GM19351 (cell line): ENCODE data around the gene ECE1.
"Not testable (repeated sequence)": the region's sequence is repeated elsewhere in the genome, so short reads cannot be mapped to it uniquely, and the experiment has no call there.

Experiments
- ATAC-seq: cut with Tn5 transposase; IDR thresholded peaks from one replicate; pipeline ENCODE4 v1.9.1; 2021; ENCODE audit warnings: mild to moderate bottlenecking, moderate library complexity; ENCODE audit not compliant: unreplicated experiment

Gene ECE1

DNA sequence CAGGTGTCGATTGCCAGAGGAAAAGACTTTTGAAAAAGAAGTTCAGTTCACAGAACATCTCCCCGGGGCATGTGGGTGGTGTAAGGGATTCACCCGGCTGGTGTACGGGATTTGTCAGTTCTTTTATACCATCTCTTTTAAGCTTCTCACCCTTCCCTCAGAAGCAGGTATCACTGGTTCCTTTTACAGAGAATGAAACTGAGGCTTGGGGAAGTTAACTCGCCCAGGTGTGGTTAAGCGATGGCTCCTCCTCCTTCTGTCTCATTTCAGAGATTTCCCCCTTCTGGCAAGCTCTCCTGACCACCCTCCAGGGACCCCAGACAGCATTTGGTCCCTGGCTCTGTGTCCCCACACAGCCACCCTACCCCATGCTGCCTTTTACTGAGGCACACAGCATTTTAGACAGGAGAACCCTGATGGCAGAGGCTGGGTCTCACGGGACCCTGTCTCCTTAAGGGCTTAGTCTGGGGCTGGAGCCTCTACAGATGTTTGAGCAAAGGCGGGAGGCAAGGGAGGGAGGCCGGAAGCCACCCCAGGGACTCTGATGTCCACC lies 2.8 kb upstream of the ECE1 start:
- no peak for ATAC-seq

DNA sequence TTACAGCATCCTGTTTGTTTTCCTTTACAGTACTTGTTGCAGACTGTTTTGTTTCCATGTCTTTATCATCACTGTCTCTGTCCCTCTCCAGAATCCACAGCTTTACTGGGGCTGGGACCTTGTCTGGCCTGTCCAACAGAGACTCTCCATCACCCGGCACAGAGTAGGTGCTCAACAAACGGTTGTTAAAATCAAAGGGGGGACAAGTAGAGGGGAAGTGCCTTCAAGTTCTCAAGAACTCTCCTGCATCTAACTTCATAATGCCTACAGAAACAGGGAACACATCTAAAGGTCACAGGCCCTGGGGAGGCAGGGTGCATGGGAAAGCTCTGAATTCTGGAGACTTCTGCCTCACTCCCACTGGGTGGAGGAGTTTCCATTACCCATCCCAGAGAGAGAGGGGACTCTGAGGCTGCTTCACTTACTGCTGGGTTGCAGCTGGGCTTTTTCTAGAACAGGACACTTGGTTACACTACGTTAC lies 2.3 kb upstream of the ECE1 start:
- no peak for ATAC-seq

- no peak for ATAC-seq
These were observed 1.7 kb upstream of the ECE1 start for GRCh38 chr1:21291964-21292363.

DNA sequence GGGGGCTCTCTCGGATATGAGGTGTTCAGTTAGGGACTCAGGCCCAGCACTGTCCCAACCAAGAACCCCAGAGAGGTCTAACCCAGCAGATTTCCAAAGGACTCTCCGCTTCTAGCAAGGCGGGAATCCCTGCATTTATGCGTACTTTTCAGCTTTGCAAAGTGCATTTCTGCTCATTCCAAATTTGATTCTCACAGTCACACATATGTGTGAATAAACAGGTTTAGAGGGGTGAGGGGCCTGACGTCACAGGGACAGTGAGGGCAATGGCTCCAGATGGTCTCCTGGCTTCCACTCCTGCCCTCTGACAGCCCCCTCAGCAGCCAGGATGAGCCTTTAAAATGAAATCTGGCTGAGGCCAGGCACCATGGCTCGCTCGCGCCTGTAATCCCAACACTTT lies 921 bp upstream of the ECE1 start:
- no peak for ATAC-seq

GRCh38 chr1:21290546-21290944 lies 282 bp upstream of the ECE1 start:
- ATAC-seq: no peak

- ATAC-seq: no peak
These were observed 1.1 kb downstream of the ECE1 start for GRCh38 chr1:21289127-21289526.

GRCh38 chr1:21287905-21288514 lies 2.3 kb downstream of the ECE1 start:
- no peak for ATAC-seq

DNA sequence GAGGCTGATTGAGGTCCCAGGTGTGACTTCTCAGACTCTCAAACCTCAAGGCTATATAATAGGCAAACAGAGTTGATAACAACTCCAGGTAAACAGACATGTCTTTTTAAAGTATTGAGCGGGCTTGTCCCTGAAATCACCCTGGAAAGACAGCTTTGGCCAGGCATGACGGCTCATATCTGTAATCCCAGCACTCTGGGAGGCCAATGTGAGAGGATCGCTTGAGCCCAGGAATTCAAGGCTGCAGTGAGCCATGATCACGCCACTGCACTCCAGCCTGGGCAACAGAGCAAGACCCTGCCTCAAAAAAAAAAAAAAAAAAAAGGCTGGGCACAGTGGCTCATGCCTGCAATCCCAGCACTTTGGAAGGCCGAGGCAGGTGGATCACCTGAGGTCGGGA lies 4.9 kb downstream of the ECE1 start:
- ATAC-seq: not testable (repeated sequence)

DNA sequence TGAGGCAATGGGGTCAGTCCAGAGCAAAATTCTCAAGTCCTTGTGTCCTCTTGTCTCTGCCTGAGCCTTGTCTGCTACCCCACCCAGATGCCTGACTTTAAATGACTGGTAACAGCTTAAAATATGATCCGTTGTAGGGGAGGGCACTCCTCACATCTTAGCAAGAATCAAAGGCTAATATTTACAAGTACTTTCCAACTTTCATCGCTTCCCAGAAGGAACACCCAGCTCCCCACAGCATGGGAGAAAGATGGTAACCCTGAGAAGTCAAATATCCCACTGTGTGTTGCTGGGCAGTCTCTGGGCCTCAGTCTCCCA lies 5.2 kb downstream of the ECE1 start:
- no peak for ATAC-seq

DNA sequence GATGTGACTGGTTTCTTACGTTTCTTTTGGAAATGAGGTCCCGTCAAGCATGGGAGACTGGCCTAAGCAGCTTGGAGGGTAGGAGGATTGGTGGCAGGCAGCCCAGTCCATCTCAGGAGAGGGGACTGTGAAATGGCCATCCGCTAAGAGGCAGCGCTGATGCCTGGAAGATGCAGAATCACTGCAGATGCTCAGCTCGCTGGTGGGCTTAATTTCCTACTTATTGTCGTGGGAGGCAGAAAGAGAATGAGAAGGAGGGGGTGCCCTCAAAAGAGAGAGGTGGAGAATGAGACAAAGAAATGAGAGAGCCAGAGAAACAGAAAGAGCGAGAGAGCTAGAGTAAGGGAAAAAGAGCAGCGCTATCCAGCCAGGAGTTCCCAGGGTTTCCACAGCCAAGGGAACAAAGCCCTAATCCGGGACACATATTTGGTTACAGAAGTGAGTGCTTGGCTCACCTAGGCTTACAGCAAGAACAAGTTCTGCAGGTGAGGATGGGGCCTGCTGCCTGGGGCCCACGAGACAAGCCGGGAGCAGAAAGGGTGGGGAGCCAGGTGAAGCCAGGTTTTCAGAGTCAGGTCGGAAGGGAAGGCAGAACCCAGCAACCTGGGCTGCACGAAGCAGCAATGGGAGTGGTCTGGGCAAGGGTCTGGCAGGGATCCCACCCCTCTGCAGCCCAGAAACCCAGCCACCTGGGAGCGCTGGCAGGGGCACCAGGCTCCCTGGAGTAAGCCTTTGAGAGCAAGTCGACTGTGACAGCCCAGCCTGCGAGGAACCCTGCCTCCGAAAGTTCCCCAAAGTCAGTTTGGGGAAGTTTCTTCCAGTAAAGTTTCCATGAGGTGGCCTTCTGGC lies 5.8 kb downstream of the ECE1 start:
- ATAC-seq: no peak

- ATAC-seq: no peak
These were observed 6.7 kb downstream of the ECE1 start for GRCh38 chr1:21283524-21283923.

DNA sequence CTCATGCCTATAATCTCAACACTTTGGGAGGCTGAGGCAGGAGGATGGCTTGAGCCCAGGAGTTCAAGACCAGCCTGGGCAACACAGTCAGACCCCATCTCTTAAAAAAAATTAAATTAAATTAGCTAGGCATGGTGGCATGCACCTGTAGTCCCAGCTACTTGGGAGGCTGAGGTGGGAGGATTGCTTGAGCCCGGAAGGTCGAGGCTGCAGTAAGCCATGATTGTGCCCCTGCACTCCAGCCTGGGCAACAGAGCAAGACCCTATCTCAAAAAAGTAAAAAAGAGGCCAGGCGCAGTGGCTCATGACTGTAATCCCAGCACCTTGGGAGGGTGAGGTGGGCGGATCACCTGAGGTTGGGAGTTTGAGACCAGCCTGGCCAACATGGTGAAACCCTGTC lies 8.2 kb downstream of the ECE1 start:
- ATAC-seq: not testable (repeated sequence)

DNA sequence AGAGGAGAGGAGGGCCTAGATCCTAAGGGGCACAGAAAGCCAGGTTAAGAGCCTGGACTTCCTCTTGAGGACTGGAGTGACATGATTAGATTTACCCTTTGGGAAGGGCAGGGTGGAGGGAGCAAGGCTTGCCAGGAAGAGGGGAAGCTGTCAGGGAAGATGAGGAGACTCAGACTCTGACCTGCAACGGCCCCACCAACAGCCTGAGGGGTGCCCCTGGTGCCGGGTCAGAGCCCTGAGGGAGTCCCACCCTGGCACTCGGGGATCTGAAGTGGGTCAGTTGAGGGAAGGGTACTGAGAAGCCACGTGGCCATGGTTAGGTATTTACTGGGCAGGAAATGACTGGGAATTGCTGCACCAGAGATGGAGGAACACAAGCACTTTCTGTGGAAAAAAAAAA lies 9.8 kb downstream of the ECE1 start:
- no peak for ATAC-seq

GRCh38 chr1:21280011-21280471 lies 10.2 kb downstream of the ECE1 start:
- no peak for ATAC-seq

GRCh38 chr1:21278860-21279845 lies 11.1 kb downstream of the ECE1 start:
- ATAC-seq: no peak

GRCh38 chr1:21278208-21278859 lies 11.9 kb downstream of the ECE1 start:
- ATAC-seq: no peak

DNA sequence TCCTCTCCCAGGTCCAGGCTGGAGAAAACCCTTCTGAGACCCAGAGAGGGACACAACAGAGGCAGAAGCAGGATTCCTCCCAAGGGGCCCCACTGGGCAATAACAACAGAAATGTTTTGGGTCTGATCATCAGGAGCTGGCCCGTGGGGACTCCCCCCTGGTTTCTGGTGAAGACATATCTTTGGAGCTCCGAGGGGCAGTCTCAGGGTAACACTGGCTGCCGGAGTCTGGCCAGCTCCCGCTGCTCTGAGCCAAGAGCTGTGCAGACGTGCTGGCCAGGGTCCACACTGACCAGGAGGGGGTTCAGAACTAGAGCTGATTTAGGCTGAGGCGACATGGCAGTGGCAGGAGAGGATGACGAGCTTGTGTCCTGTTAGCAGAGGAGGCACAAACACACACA lies 13.1 kb downstream of the ECE1 start:
- ATAC-seq: no peak

DNA sequence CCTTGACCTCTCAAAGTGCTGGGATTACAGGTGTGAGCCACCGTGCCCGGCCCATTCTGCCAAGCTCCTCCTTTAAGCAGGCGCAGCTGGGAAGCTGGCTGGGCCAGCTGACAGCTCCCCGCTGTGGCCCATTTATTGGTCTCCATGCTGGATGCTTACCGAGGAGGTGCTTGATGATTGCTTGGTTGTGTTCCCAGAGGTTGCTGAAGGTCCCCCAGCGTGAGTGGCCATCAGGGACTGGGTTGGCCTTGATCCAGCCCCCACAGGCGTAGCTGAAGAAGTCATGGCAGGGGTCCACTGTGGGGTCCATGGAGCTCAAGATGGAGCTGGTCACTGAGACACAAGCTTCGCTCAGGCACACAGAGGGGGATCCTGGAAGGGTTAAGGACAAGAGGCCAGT lies 17.7 kb downstream of the ECE1 start:
- no peak for ATAC-seq

DNA sequence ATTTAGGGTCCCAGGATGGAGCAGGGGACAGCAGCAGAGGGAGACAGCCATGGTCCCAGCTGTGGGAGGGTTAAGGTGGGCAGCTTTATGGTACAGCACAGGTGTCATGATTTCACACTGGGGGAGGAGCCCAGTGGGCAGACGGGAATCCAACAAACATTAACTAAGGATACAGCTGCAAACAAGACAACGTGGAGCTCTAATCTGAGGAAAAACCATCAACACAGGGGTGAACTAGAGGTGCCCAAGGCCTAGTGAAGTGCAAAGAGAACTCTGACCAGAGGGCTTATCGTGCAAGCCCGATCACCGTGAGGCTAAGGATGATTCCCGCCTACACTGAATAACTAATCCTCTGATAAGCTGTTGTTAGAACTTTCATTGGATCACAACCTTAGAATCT lies 18.7 kb downstream of the ECE1 start:
- no peak for ATAC-seq

- no peak for ATAC-seq
These were observed 20.1 kb downstream of the ECE1 start for GRCh38 chr1:21270086-21270689.
